ENCODE data around the gene CILP2. TPM values are rescaled to one million over a fixed set of nuclear protein-coding genes. Genes with fewer than 3 reads are reported as not detected.

CILP2 gene
- total and polyA plus RNA-seq, 9 of the 15 experiments (the other 6 are each of a cell fraction or from before 2014, with no cell fraction given) = 0.04 to 0.35 (median 0.05) TPM; not detected in 2

DNA sequence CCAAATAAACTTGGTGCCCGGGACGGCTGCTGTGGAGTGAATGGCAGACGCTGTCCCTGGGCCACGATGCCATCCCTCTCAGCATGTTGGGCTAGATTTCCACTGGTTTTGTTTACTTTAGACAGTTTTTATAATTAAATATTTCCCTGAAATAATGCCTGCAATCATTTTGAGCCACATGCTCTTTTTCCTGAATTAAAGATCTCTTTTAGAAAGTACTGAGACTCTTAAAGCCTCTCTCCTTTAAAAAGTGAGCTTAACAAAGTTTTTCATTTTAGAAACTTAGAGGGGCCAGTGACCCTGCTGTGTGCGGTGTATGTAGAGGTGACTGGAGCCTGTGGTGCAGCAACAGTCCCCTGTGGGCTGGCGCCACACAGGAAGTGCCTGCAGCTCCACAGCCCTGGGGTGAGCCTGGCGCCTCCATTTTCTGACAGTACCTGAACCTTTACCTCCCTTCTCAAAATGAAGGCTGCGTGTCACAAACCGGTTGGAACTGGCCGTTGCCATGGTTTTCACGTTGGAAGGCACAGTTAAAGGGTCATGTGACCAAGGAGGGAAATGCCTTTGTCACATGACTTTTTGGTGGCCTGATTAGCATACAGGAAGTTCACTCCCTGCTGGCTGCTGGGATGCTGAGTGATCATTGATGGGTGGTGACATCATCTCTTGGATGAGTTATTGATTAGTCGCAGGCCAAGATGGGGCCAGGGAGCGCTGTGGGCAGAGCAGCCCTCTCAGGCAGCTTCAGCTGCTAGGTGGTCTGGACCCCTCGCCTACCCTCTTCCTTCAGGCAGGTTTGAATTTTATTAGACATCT, 49.0 kb upstream of the CILP2 start (continued):
- TF ChIP-seq, protein P1, sequence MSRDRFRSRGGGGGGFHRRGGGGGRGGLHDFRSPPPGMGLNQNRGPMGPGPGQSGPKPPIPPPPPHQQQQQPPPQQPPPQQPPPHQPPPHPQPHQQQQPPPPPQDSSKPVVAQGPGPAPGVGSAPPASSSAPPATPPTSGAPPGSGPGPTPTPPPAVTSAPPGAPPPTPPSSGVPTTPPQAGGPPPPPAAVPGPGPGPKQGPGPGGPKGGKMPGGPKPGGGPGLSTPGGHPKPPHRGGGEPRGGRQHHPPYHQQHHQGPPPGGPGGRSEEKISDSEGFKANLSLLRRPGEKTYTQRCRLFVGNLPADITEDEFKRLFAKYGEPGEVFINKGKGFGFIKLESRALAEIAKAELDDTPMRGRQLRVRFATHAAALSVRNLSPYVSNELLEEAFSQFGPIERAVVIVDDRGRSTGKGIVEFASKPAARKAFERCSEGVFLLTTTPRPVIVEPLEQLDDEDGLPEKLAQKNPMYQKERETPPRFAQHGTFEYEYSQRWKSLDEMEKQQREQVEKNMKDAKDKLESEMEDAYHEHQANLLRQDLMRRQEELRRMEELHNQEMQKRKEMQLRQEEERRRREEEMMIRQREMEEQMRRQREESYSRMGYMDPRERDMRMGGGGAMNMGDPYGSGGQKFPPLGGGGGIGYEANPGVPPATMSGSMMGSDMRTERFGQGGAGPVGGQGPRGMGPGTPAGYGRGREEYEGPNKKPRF (IDR thresholded peaks at IDR 0.05; ENCODE audit: low read depth, low read length) = no peak
- TF ChIP-seq, protein P2, sequence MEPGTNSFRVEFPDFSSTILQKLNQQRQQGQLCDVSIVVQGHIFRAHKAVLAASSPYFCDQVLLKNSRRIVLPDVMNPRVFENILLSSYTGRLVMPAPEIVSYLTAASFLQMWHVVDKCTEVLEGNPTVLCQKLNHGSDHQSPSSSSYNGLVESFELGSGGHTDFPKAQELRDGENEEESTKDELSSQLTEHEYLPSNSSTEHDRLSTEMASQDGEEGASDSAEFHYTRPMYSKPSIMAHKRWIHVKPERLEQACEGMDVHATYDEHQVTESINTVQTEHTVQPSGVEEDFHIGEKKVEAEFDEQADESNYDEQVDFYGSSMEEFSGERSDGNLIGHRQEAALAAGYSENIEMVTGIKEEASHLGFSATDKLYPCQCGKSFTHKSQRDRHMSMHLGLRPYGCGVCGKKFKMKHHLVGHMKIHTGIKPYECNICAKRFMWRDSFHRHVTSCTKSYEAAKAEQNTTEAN (CRISPR knock-in tag; IDR thresholded peaks at IDR 0.05) = no peak
- no peak for TF ChIP-seq ZNF561 (CRISPR knock-in tag; conservative IDR thresholded peaks at IDR 0.05)
- TF ChIP-seq ZNF583 (CRISPR knock-in tag; IDR thresholded peaks at IDR 0.05) = no peak
- TF ChIP-seq NR1H2 (CRISPR knock-in tag; IDR thresholded peaks at IDR 0.05) = no peak
- TF ChIP-seq THRAP3 (IDR thresholded peaks at IDR 0.05; ENCODE audit: borderline replicate concordance) = no peak
- TF ChIP-seq ZSCAN29 (IDR thresholded peaks at IDR 0.05) = no peak
- TF ChIP-seq KAT7 (CRISPR knock-in tag; IDR thresholded peaks at IDR 0.05; ENCODE audit: borderline replicate concordance) = no peak
- TF ChIP-seq, protein P3, sequence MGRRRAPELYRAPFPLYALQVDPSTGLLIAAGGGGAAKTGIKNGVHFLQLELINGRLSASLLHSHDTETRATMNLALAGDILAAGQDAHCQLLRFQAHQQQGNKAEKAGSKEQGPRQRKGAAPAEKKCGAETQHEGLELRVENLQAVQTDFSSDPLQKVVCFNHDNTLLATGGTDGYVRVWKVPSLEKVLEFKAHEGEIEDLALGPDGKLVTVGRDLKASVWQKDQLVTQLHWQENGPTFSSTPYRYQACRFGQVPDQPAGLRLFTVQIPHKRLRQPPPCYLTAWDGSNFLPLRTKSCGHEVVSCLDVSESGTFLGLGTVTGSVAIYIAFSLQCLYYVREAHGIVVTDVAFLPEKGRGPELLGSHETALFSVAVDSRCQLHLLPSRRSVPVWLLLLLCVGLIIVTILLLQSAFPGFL (CRISPR knock-in tag; IDR thresholded peaks at IDR 0.05) = no peak
- TF ChIP-seq, protein P4, sequence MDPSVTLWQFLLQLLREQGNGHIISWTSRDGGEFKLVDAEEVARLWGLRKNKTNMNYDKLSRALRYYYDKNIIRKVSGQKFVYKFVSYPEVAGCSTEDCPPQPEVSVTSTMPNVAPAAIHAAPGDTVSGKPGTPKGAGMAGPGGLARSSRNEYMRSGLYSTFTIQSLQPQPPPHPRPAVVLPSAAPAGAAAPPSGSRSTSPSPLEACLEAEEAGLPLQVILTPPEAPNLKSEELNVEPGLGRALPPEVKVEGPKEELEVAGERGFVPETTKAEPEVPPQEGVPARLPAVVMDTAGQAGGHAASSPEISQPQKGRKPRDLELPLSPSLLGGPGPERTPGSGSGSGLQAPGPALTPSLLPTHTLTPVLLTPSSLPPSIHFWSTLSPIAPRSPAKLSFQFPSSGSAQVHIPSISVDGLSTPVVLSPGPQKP (CRISPR knock-in tag; IDR thresholded peaks at IDR 0.05) = no peak
- TF ChIP-seq CCAR2 (IDR thresholded peaks at IDR 0.05; ENCODE audit: low read depth, low read length) = no peak
- peak in 1 of 2 experiments; percentile 64; a peak in 1 of 4 replicates for TF ChIP-seq CSDE1 (IDR thresholded peaks at IDR 0.05)
- TF ChIP-seq HMG20A (CRISPR knock-in tag; conservative IDR thresholded peaks at IDR 0.05) = no peak
- TF ChIP-seq, protein P5, sequence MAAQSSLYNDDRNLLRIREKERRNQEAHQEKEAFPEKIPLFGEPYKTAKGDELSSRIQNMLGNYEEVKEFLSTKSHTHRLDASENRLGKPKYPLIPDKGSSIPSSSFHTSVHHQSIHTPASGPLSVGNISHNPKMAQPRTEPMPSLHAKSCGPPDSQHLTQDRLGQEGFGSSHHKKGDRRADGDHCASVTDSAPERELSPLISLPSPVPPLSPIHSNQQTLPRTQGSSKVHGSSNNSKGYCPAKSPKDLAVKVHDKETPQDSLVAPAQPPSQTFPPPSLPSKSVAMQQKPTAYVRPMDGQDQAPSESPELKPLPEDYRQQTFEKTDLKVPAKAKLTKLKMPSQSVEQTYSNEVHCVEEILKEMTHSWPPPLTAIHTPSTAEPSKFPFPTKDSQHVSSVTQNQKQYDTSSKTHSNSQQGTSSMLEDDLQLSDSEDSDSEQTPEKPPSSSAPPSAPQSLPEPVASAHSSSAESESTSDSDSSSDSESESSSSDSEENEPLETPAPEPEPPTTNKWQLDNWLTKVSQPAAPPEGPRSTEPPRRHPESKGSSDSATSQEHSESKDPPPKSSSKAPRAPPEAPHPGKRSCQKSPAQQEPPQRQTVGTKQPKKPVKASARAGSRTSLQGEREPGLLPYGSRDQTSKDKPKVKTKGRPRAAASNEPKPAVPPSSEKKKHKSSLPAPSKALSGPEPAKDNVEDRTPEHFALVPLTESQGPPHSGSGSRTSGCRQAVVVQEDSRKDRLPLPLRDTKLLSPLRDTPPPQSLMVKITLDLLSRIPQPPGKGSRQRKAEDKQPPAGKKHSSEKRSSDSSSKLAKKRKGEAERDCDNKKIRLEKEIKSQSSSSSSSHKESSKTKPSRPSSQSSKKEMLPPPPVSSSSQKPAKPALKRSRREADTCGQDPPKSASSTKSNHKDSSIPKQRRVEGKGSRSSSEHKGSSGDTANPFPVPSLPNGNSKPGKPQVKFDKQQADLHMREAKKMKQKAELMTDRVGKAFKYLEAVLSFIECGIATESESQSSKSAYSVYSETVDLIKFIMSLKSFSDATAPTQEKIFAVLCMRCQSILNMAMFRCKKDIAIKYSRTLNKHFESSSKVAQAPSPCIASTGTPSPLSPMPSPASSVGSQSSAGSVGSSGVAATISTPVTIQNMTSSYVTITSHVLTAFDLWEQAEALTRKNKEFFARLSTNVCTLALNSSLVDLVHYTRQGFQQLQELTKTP (IDR thresholded peaks at IDR 0.05; ENCODE audit: low read depth in 1 of 2, partially characterized antibody in 2 of 2) = peak in 1 of 2 experiments; percentile 59
- TF ChIP-seq, protein P6, sequence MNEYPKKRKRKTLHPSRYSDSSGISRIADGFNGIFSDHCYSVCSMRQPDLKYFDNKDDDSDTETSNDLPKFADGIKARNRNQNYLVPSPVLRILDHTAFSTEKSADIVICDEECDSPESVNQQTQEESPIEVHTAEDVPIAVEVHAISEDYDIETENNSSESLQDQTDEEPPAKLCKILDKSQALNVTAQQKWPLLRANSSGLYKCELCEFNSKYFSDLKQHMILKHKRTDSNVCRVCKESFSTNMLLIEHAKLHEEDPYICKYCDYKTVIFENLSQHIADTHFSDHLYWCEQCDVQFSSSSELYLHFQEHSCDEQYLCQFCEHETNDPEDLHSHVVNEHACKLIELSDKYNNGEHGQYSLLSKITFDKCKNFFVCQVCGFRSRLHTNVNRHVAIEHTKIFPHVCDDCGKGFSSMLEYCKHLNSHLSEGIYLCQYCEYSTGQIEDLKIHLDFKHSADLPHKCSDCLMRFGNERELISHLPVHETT (CRISPR knock-in tag; conservative IDR thresholded peaks at IDR 0.05 in 1 of 2, IDR thresholded peaks at IDR 0.05 in 1 of 2) = no peak

All from K562 (cell line).